HepG2 (cell line): ENCODE results near the gene GPC6. TPM values are rescaled to one million over a fixed set of nuclear protein-coding genes. Genes with fewer than 3 reads are reported as not detected.

Experiments
- ATAC-seq: fragments of 200-7000 bp; cut with Tn5 transposase; 3 replicates; pipeline ENCODE4 v1.9.1; 2020; ENCODE audit warnings: mild to moderate bottlenecking, moderate library complexity
- BruUV-seq: library from RNA; stranded (reverse); fragments of 400-500 nt; replicated peaks from 2 replicates; lab custom pipeline; 2021; lab: Mats Ljungman, UMichigan
- CTCF ChIA-PET: fragments of 300-600 bp; formaldehyde crosslinking; extraction: SDS; loops from one replicate; lab custom pipeline; 2021; ENCODE audit warnings: low total read pairs, inconsistent platforms, low intra/inter-chr PET ratio; lab: Yijun Ruan, JAX
- POLR2A ChIA-PET: fragments of 350-600 bp; sonication (Branson Sonifier 250); formaldehyde crosslinking; loops from one replicate; lab custom pipeline; 2020; ENCODE audit warnings: antibody characterized with exemption, inconsistent platforms; lab: Yijun Ruan, JAX
- DNase-seq: peaks from one replicate; pipeline ENCODE4 v3.0.0-alpha.2; 2015; ENCODE audit warnings: low spot score
- FAIRE-seq: peaks from 3 replicates; lab custom pipeline; 2011; peaks lifted over from hg19 to GRCh38; lab: Jason Lieb, UNC
- H2AFZ ChIP-seq: one replicate; pipeline ENCODE4 v1.6.1; 2011; ENCODE audit warnings: low read length, inconsistent platforms
- H3K27ac ChIP-seq: fragments of 300-600 bp; 3 replicates; pipeline ENCODE4 v1.8.0; 2011; ENCODE audit warnings: mixed run types, mild to moderate bottlenecking, mixed read lengths, low read length, inconsistent platforms; ENCODE audit not compliant: insufficient read depth; ENCODE audit errors: extremely low read length
- H3K27me3 ChIP-seq, 2 experiments: fragments of 200-600 bp in 1 of 2; 2 replicates in 1 of 2; 3 replicates in 1 of 2; pipeline versions ENCODE4 v1.6.0 to v1.8.0; 2011; ENCODE audit warnings: low read length in 2 of 2, mild to moderate bottlenecking in 2 of 2, moderate library complexity in 2 of 2, inconsistent platforms in 1 of 2; ENCODE audit not compliant: insufficient read depth in 2 of 2, control insufficient read depth in 1 of 2
- H3K36me3 ChIP-seq, 2 experiments: fragments of 200-600 bp in 1 of 2; replicated peaks in 1 of 2; 2 replicates in 1 of 2; 3 replicates in 1 of 2; pipeline versions ENCODE4 v1.5.1 to v1.8.0; 2011; ENCODE audit warnings: low read length in 2 of 2, inconsistent platforms in 1 of 2; ENCODE audit not compliant: insufficient read depth in 2 of 2, control insufficient read depth in 1 of 2
- H3K4me1 ChIP-seq: 2 replicates; pipeline ENCODE4 v1.5.1; 2012; ENCODE audit warnings: low read length, inconsistent platforms; ENCODE audit not compliant: insufficient read depth
- H3K4me2 ChIP-seq: 2 replicates; pipeline ENCODE4 v1.6.0; 2011; ENCODE audit warnings: low read depth, low read length, inconsistent platforms
- H3K4me3 ChIP-seq, 3 experiments: fragments of 200-600 bp in 1 of 3; sonication (generic), shearing (Covaris generic) in 1 of 3; replicated peaks in 1 of 3; 2 replicates each; pipeline ENCODE4 v1.5.1; 2011 to 2016; ENCODE audit warnings: low read length in 3 of 3, inconsistent platforms in 2 of 3, low read depth in 2 of 3, mild to moderate bottlenecking in 2 of 3, control low read depth in 1 of 3, mixed read lengths in 1 of 3; ENCODE audit not compliant: insufficient read depth in 1 of 3
- H3K79me2 ChIP-seq: one replicate; pipeline ENCODE4 v1.6.1; 2011; ENCODE audit warnings: low read length, inconsistent platforms; ENCODE audit not compliant: insufficient read depth
- H3K9ac ChIP-seq: 2 replicates; pipeline ENCODE4 v1.6.0; 2011; ENCODE audit warnings: mild to moderate bottlenecking, low read depth, low read length, inconsistent platforms; ENCODE audit not compliant: insufficient read depth
- H3K9me3 ChIP-seq: 2 replicates; pipeline ENCODE4 v1.5.1; 2012; ENCODE audit warnings: mild to moderate bottlenecking, low read length
- H4K20me1 ChIP-seq: 2 replicates; pipeline ENCODE4 v1.6.0; 2011; ENCODE audit warnings: inconsistent platforms, mild to moderate bottlenecking, low read length, moderate library complexity; ENCODE audit not compliant: insufficient read depth
- CCAR2 ChIP-seq: fragments of 200-400 bp; formaldehyde crosslinking; optimal IDR thresholded peaks from 2 replicates; pipeline ENCODE3; 2018; ENCODE audit warnings: low read depth, mild to moderate bottlenecking, low read length, moderate library complexity
- ELF3 ChIP-seq: IDR thresholded peaks from 2 replicates; pipeline ENCODE4 v1.6.1; 2016; ENCODE audit warnings: missing genetic modification reagents, missing compliant biosample characterization
- FOXJ3 ChIP-seq: sonication (generic); formaldehyde crosslinking; IDR thresholded peaks from 2 replicates; pipeline ENCODE4 v1.4.0; 2020; ENCODE audit warnings: missing genetic modification reagents, mild to moderate bottlenecking, borderline replicate concordance
- HHEX ChIP-seq: IDR thresholded peaks from 2 replicates; pipeline ENCODE4 v1.6.1; 2016; ENCODE audit warnings: control low read depth
- HIVEP1 ChIP-seq: sonication (generic); formaldehyde crosslinking; IDR thresholded peaks from 2 replicates; pipeline ENCODE4 v1.4.0; 2020; ENCODE audit warnings: mild to moderate bottlenecking, missing genetic modification reagents
- IRF2 ChIP-seq: IDR thresholded peaks from 2 replicates; pipeline ENCODE4 v1.6.1; 2018; ENCODE audit warnings: missing genetic modification reagents, missing compliant biosample characterization
- MTF1 ChIP-seq: sonication (generic); formaldehyde crosslinking; IDR thresholded peaks from 2 replicates; pipeline ENCODE4 v1.5.0; 2020; ENCODE audit warnings: missing genetic modification reagents
- MYNN ChIP-seq: sonication (generic); formaldehyde crosslinking; IDR thresholded peaks from 2 replicates; pipeline ENCODE4 v1.4.0; 2020; ENCODE audit warnings: mild to moderate bottlenecking, low read depth, missing genetic modification reagents
- NFE2L1 ChIP-seq: sonication (generic); formaldehyde crosslinking; IDR thresholded peaks from 2 replicates; pipeline ENCODE4 v1.4.0; 2020; ENCODE audit warnings: missing genetic modification reagents, mild to moderate bottlenecking, borderline replicate concordance
- NFKBIZ ChIP-seq: IDR thresholded peaks from 2 replicates; pipeline ENCODE4 v1.6.1; 2018; ENCODE audit warnings: missing genetic modification reagents, missing compliant biosample characterization
- NFYC ChIP-seq: IDR thresholded peaks from 2 replicates; pipeline ENCODE4 v1.6.1; 2016; ENCODE audit warnings: missing genetic modification reagents, missing compliant biosample characterization
- SIN3A ChIP-seq: IDR thresholded peaks from 2 replicates; pipeline ENCODE4 v1.6.1; 2011; ENCODE audit warnings: low read depth, mild to moderate bottlenecking, control low read depth, low read length, borderline replicate concordance
- TSC22D2 ChIP-seq: sonication (generic); formaldehyde crosslinking; IDR thresholded peaks from 2 replicates; pipeline ENCODE4 v1.5.1; 2020; ENCODE audit warnings: missing genetic modification reagents, mild to moderate bottlenecking, borderline replicate concordance
- ZNF121 ChIP-seq: sonication (generic); formaldehyde crosslinking; IDR thresholded peaks from 2 replicates; pipeline ENCODE4 v1.5.0; 2020; ENCODE audit warnings: mild to moderate bottlenecking, missing genetic modification reagents
- ZNF143 ChIP-seq: sonication (generic); formaldehyde crosslinking; IDR thresholded peaks from 2 replicates; pipeline ENCODE4 v1.4.0; 2020; ENCODE audit warnings: missing genetic modification reagents
- ZSCAN12 ChIP-seq: sonication (generic); formaldehyde crosslinking; IDR thresholded peaks from 2 replicates; pipeline ENCODE4 v1.9.0; 2021; ENCODE audit warnings: mild to moderate bottlenecking, missing genetic modification reagents
- WGBS: methylation state at CpG from one replicate; pipeline ENCODE4 v1.1.6; 2017; ENCODE audit warnings: low lambda C conversion rate; 5-methylcytosine and 5-hydroxymethylcytosine counted together
- in situ Hi-C: cut with HindIII; loops from 2 replicates; pipeline ENCODE4 v1.10.0; 2017; ENCODE audit warnings: low pct_unique_long_range_greater_than_20kb; ENCODE audit not compliant: extremely low pct_ligation_motif_present
- intact Hi-C: fragments of 100-400 bp; cut with micrococcal nuclease; formaldehyde crosslinking; loops from one replicate; pipeline ENCODE4 v1.10.0; 2022; ENCODE audit not compliant: unreplicated experiment
- polyA plus RNA-seq, 8 experiments: library from polyadenylated mRNA; depleted of rRNA in 3 of 8; stranded (reverse) in 7 of 8; unstranded in 1 of 8; fragments of >200 nt; fragmentation: Illumina TruSeq in 4 of 8; extraction: Trizol in 4 of 8; gene quantifications; 2 replicates each; pipeline versions ENCODE4 v1.2.1 to v1.2.3, GENCODE V29; 2011 to 2016; ENCODE audit warnings: low read depth in 4 of 8, missing spikeins in 1 of 8, mixed read lengths in 1 of 8; ENCODE audit not compliant: insufficient read depth in 1 of 8
- total RNA-seq, 5 experiments: library from RNA; depleted of rRNA; stranded (reverse); fragments of >200 nt; fragmentation: Illumina TruSeq; extraction: Trizol; gene quantifications; 2 replicates each; pipeline ENCODE4 v1.2.3, GENCODE V29; 2016; ENCODE audit warnings: low read depth in 1 of 5
- TF ChIP-seq, protein P1 (sequence below): sonication (generic); formaldehyde crosslinking; IDR thresholded peaks from 2 replicates; pipeline ENCODE4 v1.5.1; 2020; ENCODE audit warnings: mild to moderate bottlenecking, missing genetic modification reagents, moderate library complexity
- TF ChIP-seq, protein P2 (sequence below), 2 experiments: IDR thresholded peaks; 2 replicates each; pipeline ENCODE4 v1.6.1; 2011 to 2012; ENCODE audit warnings: low read length in 2 of 2, borderline replicate concordance in 1 of 2, low read depth in 1 of 2, mild to moderate bottlenecking in 1 of 2, moderate library complexity in 1 of 2
- TF ChIP-seq, protein P3 (sequence below): IDR thresholded peaks from 2 replicates; pipeline ENCODE4 v1.6.1; 2016

Gene GPC6
- total and polyA plus RNA-seq, 2 of the 13 experiments (the other 11 are each of a cell fraction or from before 2014, with no cell fraction given) = 24.5 to 33.9 TPM

DNA sequence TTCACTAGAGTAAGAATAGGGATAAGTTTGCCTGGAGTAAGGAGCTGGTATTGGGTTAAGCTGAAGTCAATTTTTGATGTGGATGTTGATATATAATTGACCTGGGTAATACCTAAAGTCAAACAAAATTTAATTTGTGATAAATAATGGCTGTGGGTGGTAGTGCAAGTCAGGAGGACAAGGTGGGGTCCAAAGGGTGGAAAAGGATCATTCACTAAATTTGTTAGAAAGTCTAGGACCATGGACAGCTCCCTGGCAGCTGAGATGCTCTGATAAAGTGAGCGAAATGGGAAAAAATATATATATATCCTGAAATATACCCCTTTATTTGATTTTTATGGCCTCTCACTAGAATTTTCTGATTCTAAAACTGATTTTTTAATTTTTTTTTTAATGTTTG, 463.5 kb downstream of the GPC6 start (continued):
- TF ChIP-seq NFYC (CRISPR knock-in tag) (no peak), ZNF121 (CRISPR knock-in tag) (no peak), TSC22D2 (no peak), ZSCAN12 (CRISPR knock-in tag) (no peak), MYNN (no peak), HHEX (CRISPR knock-in tag) (no peak)
- TF ChIP-seq, protein P1, sequence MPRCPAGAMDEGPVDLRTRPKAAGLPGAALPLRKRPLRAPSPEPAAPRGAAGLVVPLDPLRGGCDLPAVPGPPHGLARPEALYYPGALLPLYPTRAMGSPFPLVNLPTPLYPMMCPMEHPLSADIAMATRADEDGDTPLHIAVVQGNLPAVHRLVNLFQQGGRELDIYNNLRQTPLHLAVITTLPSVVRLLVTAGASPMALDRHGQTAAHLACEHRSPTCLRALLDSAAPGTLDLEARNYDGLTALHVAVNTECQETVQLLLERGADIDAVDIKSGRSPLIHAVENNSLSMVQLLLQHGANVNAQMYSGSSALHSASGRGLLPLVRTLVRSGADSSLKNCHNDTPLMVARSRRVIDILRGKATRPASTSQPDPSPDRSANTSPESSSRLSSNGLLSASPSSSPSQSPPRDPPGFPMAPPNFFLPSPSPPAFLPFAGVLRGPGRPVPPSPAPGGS (CRISPR knock-in tag) = no peak
- TF ChIP-seq, protein P2, sequence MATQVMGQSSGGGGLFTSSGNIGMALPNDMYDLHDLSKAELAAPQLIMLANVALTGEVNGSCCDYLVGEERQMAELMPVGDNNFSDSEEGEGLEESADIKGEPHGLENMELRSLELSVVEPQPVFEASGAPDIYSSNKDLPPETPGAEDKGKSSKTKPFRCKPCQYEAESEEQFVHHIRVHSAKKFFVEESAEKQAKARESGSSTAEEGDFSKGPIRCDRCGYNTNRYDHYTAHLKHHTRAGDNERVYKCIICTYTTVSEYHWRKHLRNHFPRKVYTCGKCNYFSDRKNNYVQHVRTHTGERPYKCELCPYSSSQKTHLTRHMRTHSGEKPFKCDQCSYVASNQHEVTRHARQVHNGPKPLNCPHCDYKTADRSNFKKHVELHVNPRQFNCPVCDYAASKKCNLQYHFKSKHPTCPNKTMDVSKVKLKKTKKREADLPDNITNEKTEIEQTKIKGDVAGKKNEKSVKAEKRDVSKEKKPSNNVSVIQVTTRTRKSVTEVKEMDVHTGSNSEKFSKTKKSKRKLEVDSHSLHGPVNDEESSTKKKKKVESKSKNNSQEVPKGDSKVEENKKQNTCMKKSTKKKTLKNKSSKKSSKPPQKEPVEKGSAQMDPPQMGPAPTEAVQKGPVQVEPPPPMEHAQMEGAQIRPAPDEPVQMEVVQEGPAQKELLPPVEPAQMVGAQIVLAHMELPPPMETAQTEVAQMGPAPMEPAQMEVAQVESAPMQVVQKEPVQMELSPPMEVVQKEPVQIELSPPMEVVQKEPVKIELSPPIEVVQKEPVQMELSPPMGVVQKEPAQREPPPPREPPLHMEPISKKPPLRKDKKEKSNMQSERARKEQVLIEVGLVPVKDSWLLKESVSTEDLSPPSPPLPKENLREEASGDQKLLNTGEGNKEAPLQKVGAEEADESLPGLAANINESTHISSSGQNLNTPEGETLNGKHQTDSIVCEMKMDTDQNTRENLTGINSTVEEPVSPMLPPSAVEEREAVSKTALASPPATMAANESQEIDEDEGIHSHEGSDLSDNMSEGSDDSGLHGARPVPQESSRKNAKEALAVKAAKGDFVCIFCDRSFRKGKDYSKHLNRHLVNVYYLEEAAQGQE (IDR thresholded peaks at IDR 0.05; ENCODE audit: borderline replicate concordance in 1 of 2, low read depth in 1 of 2, low read length in 2 of 2) = peak; percentile 51 to 96

DNA sequence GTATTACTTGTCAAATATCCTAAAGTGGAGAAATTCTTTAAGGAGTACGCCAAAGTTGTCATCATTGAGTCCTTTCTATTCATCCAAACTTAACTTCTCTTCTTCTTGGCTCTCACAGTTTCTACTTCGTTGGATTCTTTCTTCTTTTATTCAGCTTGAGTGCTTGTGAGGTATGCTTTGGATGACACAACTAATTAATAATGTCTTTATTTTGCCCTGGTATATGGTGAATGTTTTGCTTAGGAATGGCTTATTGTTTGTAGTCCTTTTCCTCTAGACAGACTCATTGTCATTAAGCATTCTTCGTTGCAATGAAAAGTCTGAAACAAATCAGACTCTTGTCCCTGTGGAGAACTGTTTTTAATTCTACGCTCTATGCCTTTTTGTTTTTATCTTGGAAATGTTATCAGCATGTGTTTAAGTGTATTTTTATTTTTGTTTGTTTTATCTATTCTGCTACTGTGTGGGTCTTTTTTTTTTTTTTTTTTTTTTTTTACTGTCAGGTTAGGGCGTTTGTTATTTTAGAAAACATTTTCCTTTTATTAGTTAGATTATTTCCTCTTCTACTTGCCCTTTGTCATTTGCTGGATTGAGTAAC, 471.5 kb downstream of the GPC6 start:
- whole genome bisulfite sequencing = 93% methylated on average over 5 of the region's 5 CpGs
- Histone ChIP-seq H3K27me3 (no peaks in the 10 kb centered on the region), H3K4me3 (no peak overlapping the region), H3K9ac (no peak overlapping the region), H3K9me3 (no peaks in the 10 kb centered on the region; the same call in 1 of the 2 replicates), H4K20me1 (no peaks in the 10 kb centered on the region), H3K27ac (no peak overlapping the region), H3K4me1 (no peaks in the 10 kb centered on the region), H2AFZ (no peak overlapping the region), H3K4me2 (no peak overlapping the region), H3K79me2 (no peaks in the 10 kb centered on the region), H3K36me3 (no peaks in the 10 kb centered on the region)
- ATAC-seq (no peak), FAIRE-seq (no peak), DNase-seq (no peak)
- intact Hi-C loops = no loop called here
- ChIA-PET CTCF (no interaction called here), POLR2A (no interaction called here)
- in situ Hi-C loops = no loop called here
- BruUV-seq = no TSS peak
- no peak for TF ChIP-seq MTF1 (CRISPR knock-in tag)
- TF ChIP-seq HIVEP1 (CRISPR knock-in tag) = no peak
- TF ChIP-seq NFE2L1 = no peak
- TF ChIP-seq ZNF143 (CRISPR knock-in tag) = no peak
- no peak for TF ChIP-seq CCAR2
- no peak for TF ChIP-seq FOXJ3 (CRISPR knock-in tag)
- TF ChIP-seq, protein P3, sequence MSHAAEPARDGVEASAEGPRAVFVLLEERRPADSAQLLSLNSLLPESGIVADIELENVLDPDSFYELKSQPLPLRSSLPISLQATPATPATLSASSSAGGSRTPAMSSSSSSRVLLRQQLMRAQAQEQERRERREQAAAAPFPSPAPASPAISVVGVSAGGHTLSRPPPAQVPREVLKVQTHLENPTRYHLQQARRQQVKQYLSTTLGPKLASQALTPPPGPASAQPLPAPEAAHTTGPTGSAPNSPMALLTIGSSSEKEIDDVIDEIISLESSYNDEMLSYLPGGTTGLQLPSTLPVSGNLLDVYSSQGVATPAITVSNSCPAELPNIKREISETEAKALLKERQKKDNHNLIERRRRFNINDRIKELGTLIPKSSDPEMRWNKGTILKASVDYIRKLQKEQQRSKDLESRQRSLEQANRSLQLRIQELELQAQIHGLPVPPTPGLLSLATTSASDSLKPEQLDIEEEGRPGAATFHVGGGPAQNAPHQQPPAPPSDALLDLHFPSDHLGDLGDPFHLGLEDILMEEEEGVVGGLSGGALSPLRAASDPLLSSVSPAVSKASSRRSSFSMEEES = no peak
- no peak for TF ChIP-seq SIN3A
- TF ChIP-seq NFKBIZ (CRISPR knock-in tag) = no peak
- TF ChIP-seq ELF3 (CRISPR knock-in tag) = no peak
- no peak for TF ChIP-seq IRF2 (CRISPR knock-in tag)
